Left lung (tissue), 10 donors: ENCODE results near the gene LRFN3. TPM values are rescaled to one million over a fixed set of nuclear protein-coding genes. Genes with fewer than 3 reads are reported as not detected.
"Not testable (repeated sequence)": the region's sequence is repeated elsewhere in the genome, so short reads cannot be mapped to it uniquely, and the experiment has no call there.

Source experiments
- ATAC-seq: fragments of 200-7000 bp; cut with Tn5 transposase; one replicate; pipeline ENCODE4 v1.9.1; 2020; ENCODE audit warnings: moderate library complexity
- DNase-seq, 4 donors: peaks; one replicate each; pipeline ENCODE4 v3.0.0-alpha.2; 2013 to 2020
- H3K27ac ChIP-seq, 2 donors: fragments of 200-600 bp; sonication (generic) in 1 of 2; one replicate each; pipeline versions ENCODE4 v1.5.0 to v1.8.0; 2020 to 2021
- H3K27me3 ChIP-seq, 2 donors: fragments of 200-600 bp; sonication (generic) in 1 of 2; one replicate each; pipeline versions ENCODE4 v1.5.0 to v1.8.0; 2020 to 2021
- H3K36me3 ChIP-seq, 2 donors: fragments of 200-600 bp; sonication (generic) in 1 of 2; one replicate each; pipeline versions ENCODE4 v1.5.0 to v1.8.0; 2020 to 2021
- H3K4me1 ChIP-seq, 2 donors: fragments of 200-600 bp; one replicate each; pipeline ENCODE4 v1.8.0; 2021
- H3K4me3 ChIP-seq, 2 donors: fragments of 200-600 bp; sonication (generic) in 1 of 2; one replicate each; pipeline versions ENCODE4 v1.5.0 to v1.8.0; 2020 to 2021; ENCODE audit warnings: mild to moderate bottlenecking in 1 of 2
- H3K9me3 ChIP-seq, 2 donors: fragments of 200-600 bp; sonication (generic) in 1 of 2; one replicate each; pipeline versions ENCODE4 v1.5.0 to v1.8.0; 2020 to 2021
- CTCF ChIP-seq, 2 donors: fragments of 200-600 bp; sonication (generic) in 1 of 2; IDR thresholded peaks; one replicate each; pipeline versions ENCODE4 v1.5.0 to v1.8.0; 2021; ENCODE audit warnings: antibody characterized with exemption in 2 of 2
- intact Hi-C, 2 donors: fragments of 100-400 bp; cut with DNase I; formaldehyde crosslinking; loops; one replicate each; pipeline versions ENCODE4 v1.11.2 to v1.14.2; 2022
- polyA plus RNA-seq, 6 donors: library from polyadenylated mRNA; unstranded; fragments of 120-200 nt; gene quantifications; one replicate each; pipeline ENCODE4 v1.2.1, GENCODE V29; 2013; ENCODE audit not compliant: insufficient read length in 6 of 6
- total RNA-seq, 2 donors: library from RNA; stranded (reverse); fragmentation: NEBNext Ultra II Directional; extraction: Animal tissue kit (Norgen Biotek cat#: 25700); gene quantifications; one replicate each; pipeline ENCODE4 v1.2.1, GENCODE V29; 2021
- donor health status: DM: no; HTN: yes; CAD: no.
- donor health status: DM: no; HTN: no; CAD: no.

LRFN3 gene
- total and polyA plus RNA-seq, 8 donors, result 8.0 to 14.8 (median 12.3) TPM

GRCh38 chr19:35949131-35949530, 13.0 kb downstream of the LRFN3 start:
- H3K36me3 ChIP-seq, result peaks cover 0 to 7% of the 10 kb centered on the region in 2 donors
- H3K27me3 ChIP-seq, result no peaks in the 10 kb centered on the region
- no peak overlapping the region for H3K4me3 ChIP-seq
- intact Hi-C loops, result no loop called here
- no peak for ATAC-seq
- no peak for TF ChIP-seq CTCF (IDR thresholded peaks at IDR 0.05)
- no peak for DNase-seq
- H3K27ac ChIP-seq, result no peak overlapping the region
- no peaks in the 10 kb centered on the region for H3K9me3 ChIP-seq
- H3K4me1 ChIP-seq, result peaks cover 0 to 17% of the 10 kb centered on the region in 2 donors

- Histone ChIP-seq H3K27me3 (peaks cover 17 to 39% of the 10 kb centered on the region in 2 donors), H3K4me3 (no peak overlapping the region), H3K4me1 (peaks cover 0 to 30% of the 10 kb centered on the region in 2 donors), H3K36me3 (no peaks in the 10 kb centered on the region), H3K27ac (peak overlapping the region in 1 of 2 donors; percentile 28), H3K9me3 (no peaks in the 10 kb centered on the region)
- intact Hi-C loops, result no loop called here
- TF ChIP-seq CTCF (IDR thresholded peaks at IDR 0.05), result no peak
- DNase-seq (no peak), ATAC-seq (no peak)
Observed at GRCh38 chr19:35955881-35956634, 19.9 kb downstream of the LRFN3 start.

- H3K36me3 ChIP-seq, intact Hi-C loops, H3K4me3 ChIP-seq, DNase-seq, H3K27ac ChIP-seq, ATAC-seq, H3K9me3 ChIP-seq: not testable (repeated sequence)
- peaks cover 17 to 53% of the 10 kb centered on the region in 2 donors for H3K27me3 ChIP-seq
- H3K4me1 ChIP-seq, result peaks cover 0 to 29% of the 10 kb centered on the region in 2 donors
Observed at GRCh38 chr19:35957411-35957810, 21.2 kb downstream of the LRFN3 start.

- Histone ChIP-seq H3K9me3 (no peaks in the 10 kb centered on the region), H3K27me3 (peaks cover 17 to 65% of the 10 kb centered on the region in 2 donors), H3K4me1 (peaks cover 0 to 17% of the 10 kb centered on the region in 2 donors), H3K4me3 (peak overlapping the region in 1 of 2 donors; percentile 8), H3K27ac (no peak overlapping the region), H3K36me3 (no peaks in the 10 kb centered on the region)
- ATAC-seq, result no peak
- no peak for DNase-seq
- intact Hi-C loops, result no loop called here
- TF ChIP-seq CTCF (IDR thresholded peaks at IDR 0.05), result no peak
Observed at GRCh38 chr19:35958660-35959039, 22.5 kb downstream of the LRFN3 start.

GRCh38 chr19:35959040-35959967, 23.1 kb downstream of the LRFN3 start:
- peak; percentile 73 for ATAC-seq
- H3K27ac ChIP-seq, result no peak overlapping the region
- intact Hi-C loops, result no loop called here
- peaks cover 17 to 72% of the 10 kb centered on the region in 2 donors for H3K27me3 ChIP-seq
- H3K9me3 ChIP-seq, result no peaks in the 10 kb centered on the region
- DNase-seq, result peak in 2 of 4 donors; percentile 51 to 93
- TF ChIP-seq CTCF (IDR thresholded peaks at IDR 0.05), result peak in 1 of 2 donors; percentile 21
- H3K4me3 ChIP-seq, result peak overlapping the region in 1 of 2 donors; percentile 8
- H3K4me1 ChIP-seq, result peaks cover 0 to 10% of the 10 kb centered on the region in 2 donors
- no peaks in the 10 kb centered on the region for H3K36me3 ChIP-seq
